Ishikawa (cell line): ENCODE results near the gene HCFC1R1.

Experiments used
- CREB1 ChIP-seq: IDR thresholded peaks from 2 replicates; pipeline ENCODE4 v1.6.1; 2012; ENCODE audit warnings: low read depth
- EP300 ChIP-seq: IDR thresholded peaks from 2 replicates; pipeline ENCODE4 v1.6.1; 2012; ENCODE audit warnings: borderline replicate concordance
- NFIC ChIP-seq: IDR thresholded peaks from 2 replicates; pipeline ENCODE4 v1.6.1; 2012
- RAD21 ChIP-seq: IDR thresholded peaks from 2 replicates; pipeline ENCODE4 v1.6.1; 2012; ENCODE audit warnings: low read depth
- REST ChIP-seq: IDR thresholded peaks from 2 replicates; pipeline ENCODE4 v1.6.1; 2012; ENCODE audit warnings: low read depth, mild to moderate bottlenecking
- TAF1 ChIP-seq: IDR thresholded peaks from 2 replicates; pipeline ENCODE4 v1.6.1; 2012; ENCODE audit warnings: low read depth, mild to moderate bottlenecking
- TCF12 ChIP-seq: IDR thresholded peaks from 2 replicates; pipeline ENCODE4 v1.6.1; 2012; ENCODE audit warnings: low read depth

- TF ChIP-seq TAF1 (no peak), NFIC (no peak), RAD21 (no peak), CREB1 (no peak), TCF12 (no peak), REST (no peak), EP300 (no peak)
Observed at GRCh38 chr16:3054965-3055733, 31.4 kb upstream of the HCFC1R1 start.
